AG10803 (cell line): ENCODE data around the gene ANGPTL2.
A peak's percentile ranks its signal among the peaks of the same experiment; 100 is the strongest.

Source experiments
- DNase-seq: peaks from one replicate; pipeline ENCODE4 v3.0.0; 2010; ENCODE audit warnings: low read depth
- H3K4me3 ChIP-seq: 2 replicates; pipeline ENCODE4 v1.5.1; 2011; ENCODE audit warnings: mild to moderate bottlenecking, low read length, control low read depth
- CTCF ChIP-seq: conservative IDR thresholded peaks from 2 replicates; pipeline ENCODE4 v1.5.1; 2011; ENCODE audit warnings: mild to moderate bottlenecking, low read length, control low read depth, inconsistent platforms

The ANGPTL2 gene

GRCh38 chr9:127067603-127068220 is 54.7 kb downstream of the ANGPTL2 start:
- no peak overlapping the region for H3K4me3 ChIP-seq
- TF ChIP-seq CTCF = no peak
- no peak for DNase-seq

- peak; percentile 76 for DNase-seq
- TF ChIP-seq CTCF = no peak
Observed at GRCh38 chr9:127066851-127067136, 55.6 kb downstream of the ANGPTL2 start.

GRCh38 chr9:127066060-127066850 is 56.2 kb downstream of the ANGPTL2 start:
- peak; percentile 71 for DNase-seq
- TF ChIP-seq CTCF = no peak

More at GRCh38 chr9:127066851-127067136, 55.6 kb downstream of the ANGPTL2 start:
- H3K4me3 ChIP-seq = no peak overlapping the region

GRCh38 chr9:127065592-127065991 is 56.8 kb downstream of the ANGPTL2 start:
- peak; percentile 71 for DNase-seq
- TF ChIP-seq CTCF = no peak
- no peak overlapping the region for H3K4me3 ChIP-seq

More at GRCh38 chr9:127066060-127066850, 56.2 kb downstream of the ANGPTL2 start:
- H3K4me3 ChIP-seq = no peak overlapping the region

- DNase-seq = no peak
- H3K4me3 ChIP-seq = no peak overlapping the region
- TF ChIP-seq CTCF = no peak
Observed at GRCh38 chr9:127064335-127064734, 58.1 kb downstream of the ANGPTL2 start.

GRCh38 chr9:127061411-127061810 is 61.0 kb downstream of the ANGPTL2 start:
- no peak for DNase-seq
- no peak for TF ChIP-seq CTCF

GRCh38 chr9:127059765-127060361 is 62.6 kb downstream of the ANGPTL2 start:
- TF ChIP-seq CTCF = no peak
- no peak for DNase-seq
- H3K4me3 ChIP-seq = no peak overlapping the region

More at GRCh38 chr9:127061411-127061810, 61.0 kb downstream of the ANGPTL2 start:
- H3K4me3 ChIP-seq = no peak overlapping the region
